Neural cell (in vitro differentiated cells): ENCODE results near the gene GIMAP2. TPM values are rescaled to one million over a fixed set of nuclear protein-coding genes. Genes with fewer than 3 reads are reported as not detected.

Experiments used
- H2AFZ ChIP-seq: fragments of 200-600, 300-800 bp; sonication (generic), shearing (Covaris generic); 2 replicates; pipeline ENCODE4 v1.6.0; 2014; ENCODE audit warnings: low read depth, mild to moderate bottlenecking, antibody characterized with exemption, low read length, moderate library complexity
- H3F3A ChIP-seq: fragments of 200-600 bp; shearing (Covaris generic); 2 replicates; pipeline ENCODE4 v1.6.1; 2016; ENCODE audit warnings: mild to moderate bottlenecking, moderate library complexity, mixed read lengths, antibody characterized with exemption, low read length; ENCODE audit not compliant: insufficient read depth, poor library complexity, severe bottlenecking
- H3K27ac ChIP-seq: fragments of 200-600, 300-800 bp; sonication (generic), shearing (Covaris generic); 2 replicates; pipeline ENCODE4 v1.5.1; 2014; ENCODE audit warnings: mild to moderate bottlenecking, low read length, moderate library complexity
- H3K27me3 ChIP-seq: fragments of 300-800, 200-600 bp; sonication (generic), shearing (Covaris generic); 2 replicates; pipeline ENCODE4 v1.6.0; 2014; ENCODE audit warnings: mild to moderate bottlenecking, low read depth, low read length, moderate library complexity; ENCODE audit not compliant: insufficient read depth
- H3K36me3 ChIP-seq: fragments of 300-800, 200-600 bp; sonication (generic), shearing (Covaris generic); 2 replicates; pipeline ENCODE4 v1.5.1; 2014; ENCODE audit warnings: mild to moderate bottlenecking, antibody characterized with exemption, low read length, moderate library complexity; ENCODE audit not compliant: insufficient read depth
- H3K4me2 ChIP-seq: fragments of 300-800, 200-600 bp; sonication (generic), shearing (Covaris generic); 2 replicates; pipeline ENCODE4 v1.6.0; 2014; ENCODE audit warnings: mild to moderate bottlenecking, low read length
- H3K4me3 ChIP-seq: fragments of 300-800, 200-600 bp; sonication (generic), shearing (Covaris generic); 2 replicates; pipeline ENCODE4 v1.5.1; 2014; ENCODE audit warnings: mild to moderate bottlenecking, low read length, moderate library complexity
- H3K79me2 ChIP-seq: fragments of 200-600 bp; shearing (Covaris generic); replicated peaks from 2 replicates; pipeline ENCODE4 v1.6.0; 2014; ENCODE audit warnings: mild to moderate bottlenecking, low read length, moderate library complexity; ENCODE audit not compliant: insufficient read depth
- H3K9ac ChIP-seq: fragments of 300-800, 200-600 bp; sonication (generic), shearing (Covaris generic); 2 replicates; pipeline ENCODE4 v1.6.1; 2016; ENCODE audit warnings: mild to moderate bottlenecking, low read length, mixed read lengths
- H3K9me2 ChIP-seq: fragments of 200-600 bp; shearing (Covaris generic); 2 replicates; pipeline ENCODE4 v1.6.1; 2016; ENCODE audit warnings: mild to moderate bottlenecking, low read length, mixed read lengths; ENCODE audit not compliant: insufficient read depth
- H3K9me3 ChIP-seq: fragments of 200-600, 300-800 bp; sonication (generic), shearing (Covaris generic); 2 replicates; pipeline ENCODE4 v1.6.1; 2016; ENCODE audit warnings: mild to moderate bottlenecking, mixed run types, low read length, moderate library complexity, mixed read lengths
- H4K20me1 ChIP-seq: fragments of 200-600 bp; shearing (Covaris generic); 2 replicates; pipeline ENCODE4 v1.6.1; 2016; ENCODE audit warnings: mild to moderate bottlenecking, mixed run types; ENCODE audit not compliant: insufficient read depth
- CTCF ChIP-seq: fragments of 450-650 bp; IDR thresholded peaks from 2 replicates; pipeline ENCODE4 v1.5.1; 2014; ENCODE audit warnings: antibody characterized with exemption, mild to moderate bottlenecking, moderate library complexity; ENCODE audit not compliant: poor library complexity, severe bottlenecking
- EP300 ChIP-seq: fragments of 450-650 bp; conservative IDR thresholded peaks from 2 replicates; pipeline ENCODE4 v1.6.1; 2014; ENCODE audit warnings: antibody characterized with exemption, mild to moderate bottlenecking, moderate library complexity; ENCODE audit not compliant: poor library complexity, severe bottlenecking
- EZH2 ChIP-seq: fragments of 200-600, 300-800 bp; shearing (Covaris generic), sonication (generic); IDR thresholded peaks from 2 replicates; pipeline ENCODE4 v1.6.1; 2014; ENCODE audit warnings: antibody characterized with exemption, low read length, borderline replicate concordance, mild to moderate bottlenecking; ENCODE audit not compliant: insufficient read depth, poor library complexity, severe bottlenecking
- MXI1 ChIP-seq: fragments of 450-650 bp; conservative IDR thresholded peaks from 2 replicates; pipeline ENCODE4 v1.6.1; 2014; ENCODE audit warnings: antibody characterized with exemption, mild to moderate bottlenecking; ENCODE audit not compliant: poor library complexity, severe bottlenecking
- POLR2AphosphoS5 ChIP-seq: IDR thresholded peaks from 2 replicates; pipeline ENCODE4 v1.6.1; 2012
- RAD21 ChIP-seq: fragments of 450-650 bp; conservative IDR thresholded peaks from 2 replicates; pipeline ENCODE4 v1.6.1; 2014; ENCODE audit warnings: antibody characterized with exemption, mild to moderate bottlenecking, moderate library complexity
- SMC3 ChIP-seq: fragments of 450-650 bp; conservative IDR thresholded peaks from 2 replicates; pipeline ENCODE4 v1.6.1; 2014; ENCODE audit warnings: antibody characterized with exemption, mild to moderate bottlenecking, moderate library complexity; ENCODE audit not compliant: poor library complexity
- TAF1 ChIP-seq: IDR thresholded peaks from 2 replicates; pipeline ENCODE4 v1.6.1; 2012; ENCODE audit warnings: low read depth
- polyA plus RNA-seq: library from polyadenylated mRNA; depleted of rRNA; stranded (reverse); fragments of >200 nt; gene quantifications from 2 replicates; pipeline ENCODE4 v1.2.3, GENCODE V29; 2014
- TF ChIP-seq, protein P1 (sequence below): IDR thresholded peaks from 2 replicates; pipeline ENCODE4 v1.6.1; 2012; ENCODE audit warnings: borderline replicate concordance

GIMAP2 gene
- polyA plus RNA-seq, 1 donor from 2014 or later = not detected

DNA sequence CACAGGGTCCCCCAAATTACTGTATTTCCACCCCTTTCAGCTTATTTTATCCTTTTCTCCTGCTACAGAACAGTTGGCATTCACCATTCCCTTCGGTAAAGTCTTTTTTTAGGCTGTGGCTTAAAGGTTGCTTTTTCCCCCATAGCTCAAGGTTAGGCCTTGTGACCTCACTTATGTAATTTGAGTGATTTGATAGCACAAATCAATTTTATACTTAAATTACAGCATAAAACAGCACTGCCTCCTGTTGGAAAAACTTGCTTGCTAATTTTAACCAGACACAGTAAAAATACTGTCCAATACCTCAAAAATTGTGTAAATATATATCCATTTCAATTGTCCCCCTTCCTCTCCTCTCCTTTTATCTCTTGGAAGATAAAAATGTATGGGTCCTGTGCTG lies 38.0 kb downstream of the GIMAP2 start:
- no peak overlapping the region for H2AFZ ChIP-seq
- no peaks in the 10 kb centered on the region for H4K20me1 ChIP-seq
- H3K4me2 ChIP-seq = no peak overlapping the region
- no peak overlapping the region for H3K9ac ChIP-seq
- no peaks in the 10 kb centered on the region for H3K36me3 ChIP-seq
- H3K4me3 ChIP-seq = no peak overlapping the region
- TF ChIP-seq EP300 (no peak), MXI1 (no peak), SMC3 (no peak), TAF1 (no peak), CTCF (no peak), POLR2AphosphoS5 (no peak), EZH2 (no peak), RAD21 (no peak)
- TF ChIP-seq, protein P1, sequence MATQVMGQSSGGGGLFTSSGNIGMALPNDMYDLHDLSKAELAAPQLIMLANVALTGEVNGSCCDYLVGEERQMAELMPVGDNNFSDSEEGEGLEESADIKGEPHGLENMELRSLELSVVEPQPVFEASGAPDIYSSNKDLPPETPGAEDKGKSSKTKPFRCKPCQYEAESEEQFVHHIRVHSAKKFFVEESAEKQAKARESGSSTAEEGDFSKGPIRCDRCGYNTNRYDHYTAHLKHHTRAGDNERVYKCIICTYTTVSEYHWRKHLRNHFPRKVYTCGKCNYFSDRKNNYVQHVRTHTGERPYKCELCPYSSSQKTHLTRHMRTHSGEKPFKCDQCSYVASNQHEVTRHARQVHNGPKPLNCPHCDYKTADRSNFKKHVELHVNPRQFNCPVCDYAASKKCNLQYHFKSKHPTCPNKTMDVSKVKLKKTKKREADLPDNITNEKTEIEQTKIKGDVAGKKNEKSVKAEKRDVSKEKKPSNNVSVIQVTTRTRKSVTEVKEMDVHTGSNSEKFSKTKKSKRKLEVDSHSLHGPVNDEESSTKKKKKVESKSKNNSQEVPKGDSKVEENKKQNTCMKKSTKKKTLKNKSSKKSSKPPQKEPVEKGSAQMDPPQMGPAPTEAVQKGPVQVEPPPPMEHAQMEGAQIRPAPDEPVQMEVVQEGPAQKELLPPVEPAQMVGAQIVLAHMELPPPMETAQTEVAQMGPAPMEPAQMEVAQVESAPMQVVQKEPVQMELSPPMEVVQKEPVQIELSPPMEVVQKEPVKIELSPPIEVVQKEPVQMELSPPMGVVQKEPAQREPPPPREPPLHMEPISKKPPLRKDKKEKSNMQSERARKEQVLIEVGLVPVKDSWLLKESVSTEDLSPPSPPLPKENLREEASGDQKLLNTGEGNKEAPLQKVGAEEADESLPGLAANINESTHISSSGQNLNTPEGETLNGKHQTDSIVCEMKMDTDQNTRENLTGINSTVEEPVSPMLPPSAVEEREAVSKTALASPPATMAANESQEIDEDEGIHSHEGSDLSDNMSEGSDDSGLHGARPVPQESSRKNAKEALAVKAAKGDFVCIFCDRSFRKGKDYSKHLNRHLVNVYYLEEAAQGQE = no peak
- H3F3A ChIP-seq = no peaks in the 10 kb centered on the region
- H3K79me2 ChIP-seq = no peaks in the 10 kb centered on the region
- no peaks in the 10 kb centered on the region for H3K27me3 ChIP-seq
- H3K9me2 ChIP-seq = no peaks in the 10 kb centered on the region
- no peak overlapping the region for H3K27ac ChIP-seq
- H3K9me3 ChIP-seq = no peaks in the 10 kb centered on the region

- Histone ChIP-seq H3K27ac (no peak overlapping the region), H3F3A (no peaks in the 10 kb centered on the region), H4K20me1 (no peaks in the 10 kb centered on the region), H2AFZ (no peak overlapping the region), H3K4me2 (no peak overlapping the region), H3K9me3 (no peaks in the 10 kb centered on the region), H3K27me3 (no peaks in the 10 kb centered on the region), H3K9me2 (no peaks in the 10 kb centered on the region), H3K79me2 (no peaks in the 10 kb centered on the region), H3K36me3 (no peaks in the 10 kb centered on the region), H3K4me3 (no peak overlapping the region), H3K9ac (no peak overlapping the region)
- TF ChIP-seq, protein P1 = no peak
- no peak for TF ChIP-seq EZH2
- no peak for TF ChIP-seq SMC3
Measured at GRCh38 chr7:150727381-150727780, 41.9 kb downstream of the GIMAP2 start.
